ENCODE measurements around the gene NIPBL. TPM values are rescaled to one million over a fixed set of nuclear protein-coding genes. Genes with fewer than 3 reads are reported as not detected.

Gene NIPBL
- total RNA-seq, 1 experiment from 2014 or later: 48.3 TPM

GRCh38 chr5:36929438-36929837, 52.9 kb downstream of the NIPBL start (continued):
- TF ChIP-seq PRDM15 (CRISPR knock-in tag; IDR thresholded peaks at IDR 0.05) (no peak), ZNF416 (CRISPR knock-in tag; IDR thresholded peaks at IDR 0.05) (no peak), ZNF263 (CRISPR knock-in tag; IDR thresholded peaks at IDR 0.05; ENCODE audit: low read depth) (no peak), ZBTB43 (CRISPR knock-in tag; IDR thresholded peaks at IDR 0.05) (no peak), ZBTB21 (CRISPR knock-in tag; IDR thresholded peaks at IDR 0.05; ENCODE audit: borderline replicate concordance) (no peak), ZNF219 (CRISPR knock-in tag; IDR thresholded peaks at IDR 0.05; ENCODE audit: borderline replicate concordance) (no peak), ATF1 (CRISPR knock-in tag; IDR thresholded peaks at IDR 0.05) (no peak)
- TF ChIP-seq, protein P1, sequence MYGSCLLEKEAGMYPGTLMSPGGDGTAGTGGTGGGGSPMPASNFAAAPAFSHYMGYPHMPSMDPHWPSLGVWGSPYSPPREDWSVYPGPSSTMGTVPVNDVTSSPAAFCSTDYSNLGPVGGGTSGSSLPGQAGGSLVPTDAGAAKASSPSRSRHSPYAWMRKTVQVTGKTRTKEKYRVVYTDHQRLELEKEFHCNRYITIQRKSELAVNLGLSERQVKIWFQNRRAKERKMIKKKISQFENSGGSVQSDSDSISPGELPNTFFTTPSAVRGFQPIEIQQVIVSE (CRISPR knock-in tag; IDR thresholded peaks at IDR 0.05; ENCODE audit: borderline replicate concordance): no peak

DNA sequence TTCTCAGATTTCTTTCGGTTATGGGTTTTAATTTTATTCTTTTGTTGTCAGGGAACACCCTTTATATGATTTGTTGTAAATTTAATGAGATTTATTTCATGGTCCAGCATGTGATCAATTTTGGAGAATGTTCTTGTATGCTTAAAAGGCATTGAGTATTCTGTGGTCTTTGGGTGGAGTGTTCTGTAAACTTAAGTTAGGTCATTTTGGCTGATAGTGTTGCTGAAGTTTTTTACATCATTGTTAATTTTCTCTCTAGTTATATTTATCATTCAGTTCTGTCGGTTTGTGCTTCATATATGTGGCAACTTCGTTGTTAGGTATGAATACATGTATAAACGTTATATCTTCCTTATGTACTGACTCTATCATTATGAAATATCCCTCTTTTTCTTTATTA, 55.5 kb downstream of the NIPBL start:
- no peaks in the 10 kb centered on the region for H3K9me3 Mint-ChIP-seq
- ATAC-seq (no peak), DNase-seq (ENCODE audit: low spot score) (no peak)
- CTCF ChIA-PET: no interaction called here
- no peaks in the 10 kb centered on the region for H3K36me3 Mint-ChIP-seq
- TF ChIP-seq, protein P1 (CRISPR knock-in tag; IDR thresholded peaks at IDR 0.05; ENCODE audit: borderline replicate concordance): no peak
- TF ChIP-seq PRDM15 (CRISPR knock-in tag; IDR thresholded peaks at IDR 0.05) (no peak), NFATC4 (CRISPR knock-in tag; IDR thresholded peaks at IDR 0.05) (no peak)
- TF ChIP-seq, protein P2, sequence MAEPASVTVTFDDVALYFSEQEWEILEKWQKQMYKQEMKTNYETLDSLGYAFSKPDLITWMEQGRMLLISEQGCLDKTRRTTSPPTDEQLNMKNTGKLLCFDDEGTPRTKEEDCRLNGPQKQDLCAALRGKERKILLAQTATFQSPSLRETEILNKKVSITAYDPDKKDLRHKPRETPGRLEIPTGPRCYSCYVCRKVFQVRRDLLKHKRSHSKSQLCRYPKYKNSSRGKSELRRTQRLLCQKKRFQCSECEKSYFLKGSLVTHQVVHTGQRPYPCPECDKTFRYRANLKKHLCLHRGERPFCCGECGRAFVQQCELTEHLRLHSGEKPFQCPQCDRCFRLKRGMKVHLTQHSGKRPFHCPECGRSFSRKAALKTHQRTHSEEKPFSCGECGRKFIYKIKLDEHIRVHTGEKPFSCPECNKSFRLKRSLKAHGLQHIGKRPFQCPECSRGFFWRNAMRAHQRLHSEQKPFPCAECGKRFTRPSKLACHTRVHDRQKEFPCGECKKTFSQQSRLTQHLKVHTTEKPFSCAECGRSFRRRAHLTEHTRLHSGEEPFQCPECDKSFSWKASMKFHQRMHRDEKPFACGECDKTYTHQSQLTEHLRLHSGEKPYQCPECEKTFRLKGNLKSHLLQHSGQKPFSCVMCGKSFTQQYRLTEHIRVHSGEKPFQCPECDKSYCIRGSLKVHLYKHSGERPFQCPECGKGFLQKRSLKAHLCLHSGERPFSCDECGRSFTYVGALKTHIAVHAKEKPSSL (CRISPR knock-in tag; conservative IDR thresholded peaks at IDR 0.05): no peak
- POLR2A ChIA-PET: no interaction called here
- peaks cover 10% of the 10 kb centered on the region for H3K4me1 Mint-ChIP-seq
- peak overlapping the region; percentile 51; the same call in 1 of the 2 replicates for H3K27ac Mint-ChIP-seq
- no peaks in the 10 kb centered on the region for H3K27me3 Mint-ChIP-seq (ENCODE audit: low read depth)
- no peak overlapping the region for H3K4me3 Mint-ChIP-seq

All from WTC11 (cell line).